ENCODE data around the gene GRPEL2.

Gene GRPEL2

DNA sequence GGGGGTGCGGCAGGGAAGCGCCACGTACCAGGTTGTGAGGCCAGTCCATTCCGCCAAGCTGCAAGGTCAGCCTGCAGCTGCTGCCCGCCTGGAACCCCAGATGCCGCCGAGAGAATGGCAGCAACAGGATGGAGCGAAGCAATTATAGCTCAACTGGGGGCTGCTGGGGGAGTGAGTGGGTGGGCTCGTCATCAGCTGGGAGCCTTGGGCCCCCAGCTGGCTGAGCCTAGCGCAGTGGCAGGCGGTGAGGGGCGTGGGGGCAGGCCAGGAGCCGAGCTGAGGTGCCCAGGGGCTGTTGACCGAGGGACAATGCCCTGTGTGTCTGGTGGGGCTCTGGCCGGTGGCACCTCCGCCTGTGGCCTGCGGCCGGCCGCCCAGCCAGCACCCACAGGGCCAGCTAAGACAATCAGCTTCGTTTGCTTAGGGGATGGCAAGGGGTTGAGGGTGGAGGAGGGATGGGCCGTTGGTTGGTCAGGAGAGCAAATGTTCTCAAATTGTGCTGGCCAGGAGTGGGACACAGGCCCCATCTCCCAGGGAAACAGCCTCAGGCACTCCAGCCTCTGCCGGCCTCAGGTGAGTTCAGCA, 34.0 kb downstream of the GRPEL2 start, which contains the start of gene IL17B:
IL17B (minus strand) TSS at position 116 of the 585 bp plus-strand sequence; CDS start at position 49, 67 bp downstream.
- H3K9ac ChIP-seq (ENCODE audit: low read depth, low read length): no peak within 1 kb of the TSS
- 0 out of 2 replicates have a peak, but pooled peaks cover 4% of the 10 kb centered on the region for H3K4me1 ChIP-seq (ENCODE audit: insufficient read depth, low read length)
- no peaks in the 10 kb centered on the region for H3K27me3 ChIP-seq (ENCODE audit: insufficient read depth, low read length)
- no peaks in the 10 kb centered on the region for H3K36me3 ChIP-seq (ENCODE audit: insufficient read depth, low read length)
- H3K4me3 ChIP-seq (ENCODE audit: low read length): no peak within 1 kb of the TSS
- H3K27ac ChIP-seq (ENCODE audit: low read depth, low read length): no peak within 1 kb of the TSS
- H3K9me3 ChIP-seq (ENCODE audit: insufficient read depth, low read depth, low read length): no peaks in the 10 kb centered on the region
- 88% methylated on average over 22 of the region's 22 CpGs for whole genome bisulfite sequencing

DNA sequence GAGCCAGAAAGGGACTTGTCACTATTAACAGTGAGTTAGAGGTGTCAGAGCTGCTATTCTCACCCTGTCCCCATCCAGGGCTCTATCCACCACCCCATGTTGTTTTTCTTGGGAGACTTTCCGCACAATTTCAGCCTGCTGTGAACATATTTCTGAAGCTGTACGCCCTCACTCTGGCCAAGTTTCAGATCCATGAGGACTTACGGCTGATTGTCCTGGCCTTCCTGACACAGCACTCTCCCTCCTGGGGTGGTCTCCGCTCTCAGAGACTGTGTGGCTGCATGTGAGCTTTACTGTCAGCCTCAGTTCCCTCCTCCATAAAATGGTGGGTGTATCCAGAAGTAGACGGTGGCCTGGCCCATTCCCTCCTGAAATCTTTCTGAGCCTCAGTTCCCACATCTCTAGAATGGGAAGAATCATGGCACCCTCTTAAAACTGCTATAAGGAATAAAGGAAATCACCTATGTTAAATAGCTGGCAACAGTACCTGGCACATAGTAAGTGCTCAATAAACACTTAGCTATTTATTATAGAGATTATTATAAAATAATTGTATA, 34.6 kb downstream of the GRPEL2 start:
- Histone ChIP-seq H3K9ac (ENCODE audit: low read depth, low read length) (no peak overlapping the region), H3K9me3 (ENCODE audit: insufficient read depth, low read depth, low read length) (no peaks in the 10 kb centered on the region), H3K27ac (ENCODE audit: low read depth, low read length) (no peak overlapping the region), H3K4me1 (ENCODE audit: insufficient read depth, low read length) (0 out of 2 replicates have a peak, but pooled peaks cover 4% of the 10 kb centered on the region), H3K36me3 (ENCODE audit: insufficient read depth, low read length) (no peaks in the 10 kb centered on the region), H3K4me3 (ENCODE audit: low read length) (no peak overlapping the region), H3K27me3 (ENCODE audit: insufficient read depth, low read length) (no peaks in the 10 kb centered on the region)
- 87% methylated on average over 5 of the region's 5 CpGs for WGBS

DNA sequence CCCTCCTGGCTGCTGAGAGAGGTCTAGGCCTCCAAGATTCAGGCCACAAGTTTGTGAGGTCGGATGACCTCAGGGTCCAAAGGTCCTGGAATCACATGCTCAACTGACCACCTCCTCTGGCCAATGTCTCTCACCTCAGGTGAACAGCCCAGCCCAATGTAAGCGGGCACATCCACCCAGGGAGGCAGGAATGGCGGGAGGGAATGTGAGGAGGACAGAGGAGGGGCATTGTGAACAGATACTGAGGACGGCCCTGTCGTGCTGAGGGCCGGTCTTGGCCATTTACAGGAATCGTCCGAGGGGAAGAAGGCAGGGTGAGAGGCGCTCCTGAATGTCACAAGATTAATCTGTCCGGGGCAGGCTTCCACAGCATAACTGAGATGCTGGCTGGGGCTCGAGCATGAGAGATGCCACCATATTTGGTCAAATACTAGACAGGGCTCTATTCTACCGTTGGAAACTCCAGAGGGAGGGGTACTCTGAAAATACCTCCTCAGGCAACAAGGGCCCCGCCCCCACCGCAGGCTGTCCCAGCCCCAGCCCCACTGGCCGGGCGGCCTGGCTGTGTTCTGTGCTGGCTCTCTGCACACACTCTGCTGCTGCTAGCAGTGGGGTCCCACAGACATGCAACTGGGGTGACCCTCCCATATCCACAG, 35.3 kb downstream of the GRPEL2 start:
- no peak overlapping the region for H3K4me3 ChIP-seq (ENCODE audit: low read length)
- no peak overlapping the region for H3K27ac ChIP-seq (ENCODE audit: low read depth, low read length)
- H3K9ac ChIP-seq (ENCODE audit: low read depth, low read length): no peak overlapping the region
- H3K4me1 ChIP-seq (ENCODE audit: insufficient read depth, low read length): 0 out of 2 replicates have a peak, but pooled peaks cover 4% of the 10 kb centered on the region
- no peaks in the 10 kb centered on the region for H3K9me3 ChIP-seq (ENCODE audit: insufficient read depth, low read depth, low read length)
- 67% methylated on average over 16 of the region's 16 CpGs for WGBS
- no peaks in the 10 kb centered on the region for H3K27me3 ChIP-seq (ENCODE audit: insufficient read depth, low read length)
- H3K36me3 ChIP-seq (ENCODE audit: insufficient read depth, low read length): no peaks in the 10 kb centered on the region

DNA sequence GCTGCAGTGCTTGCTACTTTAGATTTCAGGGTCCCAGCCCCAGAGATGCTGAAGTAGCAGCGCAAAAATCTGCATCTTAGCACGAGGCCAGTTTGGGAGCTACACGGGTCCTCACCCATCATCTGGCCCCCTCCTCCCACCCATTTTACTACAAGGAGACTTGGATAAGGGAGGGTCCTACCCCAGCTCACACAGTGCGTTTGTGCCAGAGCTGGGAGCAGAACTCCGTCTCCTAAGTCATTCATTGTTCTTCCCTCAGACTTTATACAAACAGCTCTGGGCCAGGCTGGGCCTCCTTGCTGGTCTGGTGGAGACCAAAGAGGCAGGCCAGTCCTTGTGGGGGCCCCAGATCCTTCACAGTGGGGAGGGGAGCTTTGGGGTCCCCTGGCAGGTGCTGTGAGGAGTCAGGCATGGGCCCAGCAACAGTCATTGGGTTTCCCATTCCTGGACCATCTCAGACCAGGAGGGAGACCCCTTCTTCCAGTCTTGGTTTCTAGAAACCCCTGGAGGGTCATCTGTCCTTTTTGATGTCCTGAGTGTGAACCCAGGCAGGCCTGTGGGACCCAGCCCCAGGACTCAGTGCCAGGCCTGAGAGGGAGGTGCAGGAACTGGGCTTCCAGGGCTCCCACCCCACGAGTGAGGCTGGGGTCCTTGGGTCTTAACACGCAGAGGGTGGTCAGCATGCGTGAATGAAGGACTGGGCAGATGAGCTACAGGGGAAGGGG, 36.1 kb downstream of the GRPEL2 start:
- WGBS: 54% methylated on average over 8 of the region's 8 CpGs
- Histone ChIP-seq H3K27ac (ENCODE audit: low read depth, low read length) (no peak overlapping the region), H3K36me3 (ENCODE audit: insufficient read depth, low read length) (no peaks in the 10 kb centered on the region), H3K9me3 (ENCODE audit: insufficient read depth, low read depth, low read length) (no peaks in the 10 kb centered on the region), H3K4me1 (ENCODE audit: insufficient read depth, low read length) (0 out of 2 replicates have a peak, but pooled peaks cover 4% of the 10 kb centered on the region), H3K4me3 (ENCODE audit: low read length) (no peak overlapping the region), H3K9ac (ENCODE audit: low read depth, low read length) (no peak overlapping the region), H3K27me3 (ENCODE audit: insufficient read depth, low read length) (no peaks in the 10 kb centered on the region)

DNA sequence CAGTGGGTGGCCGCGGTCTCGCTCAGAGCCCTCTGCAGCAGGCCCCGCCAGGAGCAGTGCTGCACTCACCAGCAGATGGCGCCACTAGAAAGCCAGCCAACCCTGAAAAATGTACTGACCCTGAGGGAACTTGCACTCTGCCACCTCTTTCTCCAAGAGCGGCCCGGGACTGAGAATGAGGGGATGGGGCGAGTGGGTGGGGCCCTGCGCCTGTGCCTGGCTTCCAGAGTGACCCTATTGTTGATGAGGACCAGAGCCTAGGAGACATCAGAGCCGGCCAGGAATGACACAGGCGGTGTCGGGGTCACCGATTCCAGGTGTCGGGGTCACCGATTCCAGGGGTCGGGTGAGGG, 36.7 kb downstream of the GRPEL2 start:
- H3K9me3 ChIP-seq (ENCODE audit: insufficient read depth, low read depth, low read length): no peaks in the 10 kb centered on the region
- WGBS: 49% methylated on average over 16 of the region's 16 CpGs
- no peak overlapping the region for H3K27ac ChIP-seq (ENCODE audit: low read depth, low read length)
- no peaks in the 10 kb centered on the region for H3K27me3 ChIP-seq (ENCODE audit: insufficient read depth, low read length)
- no peaks in the 10 kb centered on the region for H3K36me3 ChIP-seq (ENCODE audit: insufficient read depth, low read length)
- no peak overlapping the region for H3K4me3 ChIP-seq (ENCODE audit: low read length)
- H3K9ac ChIP-seq (ENCODE audit: low read depth, low read length): no peak overlapping the region
- H3K4me1 ChIP-seq (ENCODE audit: insufficient read depth, low read length): 0 out of 2 replicates have a peak, but pooled peaks cover 4% of the 10 kb centered on the region

DNA sequence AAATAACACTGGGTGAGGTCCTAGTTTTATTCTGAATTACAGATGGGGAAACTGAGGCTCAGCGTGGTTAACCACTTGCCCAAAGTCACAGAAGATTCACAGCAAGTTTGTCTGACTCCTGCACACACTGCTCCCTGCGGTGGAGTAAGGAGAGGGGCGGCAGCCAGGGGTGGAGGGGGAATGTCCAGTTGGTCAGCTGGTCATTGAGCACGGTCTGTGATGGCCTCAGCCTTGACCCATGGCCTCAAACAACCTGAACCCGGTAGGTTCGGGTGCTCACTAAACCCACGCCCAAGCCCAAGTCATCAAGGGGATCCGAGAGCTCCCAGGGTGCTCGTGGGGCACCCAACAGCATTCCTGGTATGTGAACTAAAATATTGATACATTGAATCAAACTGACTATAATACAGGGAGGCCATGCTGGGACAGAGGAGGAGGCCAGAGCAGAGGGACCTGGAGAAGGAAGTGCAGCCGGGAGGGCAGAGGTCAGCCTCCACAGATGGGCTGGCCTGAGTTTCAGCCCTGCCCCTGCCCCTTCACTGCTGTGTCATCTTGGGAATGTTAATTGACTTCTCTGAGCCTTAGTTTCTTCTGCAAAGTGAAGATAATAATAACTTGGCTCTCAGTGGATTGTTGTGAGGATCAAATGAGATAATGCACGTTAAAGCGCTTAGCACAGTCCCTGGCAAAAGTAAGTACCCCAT, 37.4 kb downstream of the GRPEL2 start:
- H3K27ac ChIP-seq (ENCODE audit: low read depth, low read length): no peak overlapping the region
- H3K4me1 ChIP-seq (ENCODE audit: insufficient read depth, low read length): 0 out of 2 replicates have a peak, but pooled peaks cover 4% of the 10 kb centered on the region
- WGBS: 94% methylated on average over 12 of the region's 12 CpGs
- H3K9me3 ChIP-seq (ENCODE audit: insufficient read depth, low read depth, low read length): no peaks in the 10 kb centered on the region
- H3K27me3 ChIP-seq (ENCODE audit: insufficient read depth, low read length): no peaks in the 10 kb centered on the region
- H3K9ac ChIP-seq (ENCODE audit: low read depth, low read length): no peak overlapping the region
- no peak overlapping the region for H3K4me3 ChIP-seq (ENCODE audit: low read length)
- no peaks in the 10 kb centered on the region for H3K36me3 ChIP-seq (ENCODE audit: insufficient read depth, low read length)

DNA sequence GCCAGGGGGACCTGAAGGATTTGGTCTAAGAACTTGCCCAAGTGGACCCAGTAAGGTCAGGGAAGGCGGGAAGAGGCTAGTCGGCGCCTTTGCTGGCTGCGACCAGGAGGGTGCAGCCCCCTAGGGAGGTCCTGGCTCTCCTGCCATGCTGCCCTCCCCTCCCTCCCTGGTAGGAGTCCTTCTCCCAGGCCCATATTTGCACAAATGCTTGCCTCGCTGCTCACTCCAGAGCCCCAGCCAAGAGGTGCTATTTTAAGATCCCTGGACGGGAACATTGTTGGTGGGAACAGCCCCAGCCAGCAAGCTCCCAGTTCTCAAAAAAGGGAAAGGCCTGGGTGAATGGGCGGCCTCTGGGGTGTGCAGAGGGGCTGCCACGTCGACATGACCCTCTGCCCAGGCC, 38.1 kb downstream of the GRPEL2 start:
- Histone ChIP-seq H3K4me3 (ENCODE audit: low read length) (no peak overlapping the region), H3K27ac (ENCODE audit: low read depth, low read length) (no peak overlapping the region), H3K36me3 (ENCODE audit: insufficient read depth, low read length) (no peaks in the 10 kb centered on the region), H3K9me3 (ENCODE audit: insufficient read depth, low read depth, low read length) (no peaks in the 10 kb centered on the region), H3K9ac (ENCODE audit: low read depth, low read length) (no peak overlapping the region), H3K4me1 (ENCODE audit: insufficient read depth, low read length) (0 out of 2 replicates have a peak, but pooled peaks cover 4% of the 10 kb centered on the region), H3K27me3 (ENCODE audit: insufficient read depth, low read length) (no peaks in the 10 kb centered on the region)
- WGBS: 87% methylated on average over 9 of the region's 9 CpGs

DNA sequence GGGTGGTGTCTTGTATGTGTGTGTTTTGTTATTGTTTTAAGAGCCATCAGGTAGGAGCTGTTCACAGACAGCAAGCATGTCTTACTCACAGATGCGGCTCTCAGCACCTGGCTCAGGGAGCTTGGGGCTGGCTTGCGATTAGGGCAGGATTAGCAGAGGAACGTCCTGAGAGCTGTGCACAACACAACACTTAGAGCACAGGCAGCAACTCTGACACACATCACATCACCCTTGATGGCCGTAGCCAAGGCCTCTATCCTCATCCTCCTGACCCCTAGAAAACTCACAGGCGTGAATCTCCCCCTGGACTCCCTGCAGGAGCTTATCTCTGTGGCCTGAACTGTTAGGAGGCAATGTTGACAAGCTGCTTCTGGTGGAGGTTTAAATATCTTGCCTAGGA, 40.9 kb downstream of the GRPEL2 start:
- H3K4me3 ChIP-seq (ENCODE audit: low read length): no peak overlapping the region
- 74% methylated on average over 5 of the region's 5 CpGs for WGBS
- H3K4me1 ChIP-seq (ENCODE audit: insufficient read depth, low read length): 0 out of 2 replicates have a peak, but pooled peaks cover 2% of the 10 kb centered on the region

DNA sequence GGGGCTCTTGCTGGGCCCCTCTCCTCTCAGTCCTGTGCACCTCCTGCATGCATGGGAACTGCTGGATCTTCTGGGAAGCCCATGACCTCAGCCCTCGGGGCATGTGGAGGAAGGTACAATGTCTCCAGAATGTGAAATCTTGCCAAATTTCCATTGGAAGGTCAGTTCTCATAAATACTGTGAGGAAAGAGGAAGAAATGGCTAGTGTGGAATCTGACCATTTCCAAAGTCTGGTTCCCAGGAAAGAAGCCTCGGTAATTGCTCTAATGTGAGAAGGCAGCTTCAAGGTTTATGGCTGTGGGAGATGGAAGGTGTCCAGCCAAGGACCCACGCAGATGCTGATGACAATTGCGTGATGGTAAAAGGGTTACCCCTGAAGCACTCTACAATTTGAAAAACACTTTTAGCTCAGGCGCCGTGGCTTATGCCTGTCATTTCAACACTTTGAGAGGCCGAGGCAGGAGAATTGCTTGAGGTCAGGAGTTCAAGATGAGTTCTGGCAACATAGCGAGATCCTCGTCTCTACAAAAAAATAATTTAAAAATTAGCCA, 41.9 kb downstream of the GRPEL2 start:
- Histone ChIP-seq H3K27ac (ENCODE audit: low read depth, low read length) (no peak overlapping the region), H3K36me3 (ENCODE audit: insufficient read depth, low read length) (no peaks in the 10 kb centered on the region), H3K9me3 (ENCODE audit: insufficient read depth, low read depth, low read length) (no peaks in the 10 kb centered on the region), H3K4me3 (ENCODE audit: low read length) (no peak overlapping the region), H3K27me3 (ENCODE audit: insufficient read depth, low read length) (no peaks in the 10 kb centered on the region), H3K9ac (ENCODE audit: low read depth, low read length) (no peak overlapping the region), H3K4me1 (ENCODE audit: insufficient read depth, low read length) (no peaks in the 10 kb centered on the region)
- 91% methylated on average over 9 of the region's 9 CpGs for WGBS

More for the DNA sequence above, 40.9 kb downstream of the GRPEL2 start:
- Histone ChIP-seq H3K27ac (ENCODE audit: low read depth, low read length) (no peak overlapping the region), H3K9ac (ENCODE audit: low read depth, low read length) (no peak overlapping the region), H3K9me3 (ENCODE audit: insufficient read depth, low read depth, low read length) (no peaks in the 10 kb centered on the region), H3K36me3 (ENCODE audit: insufficient read depth, low read length) (no peaks in the 10 kb centered on the region), H3K27me3 (ENCODE audit: insufficient read depth, low read length) (no peaks in the 10 kb centered on the region)

DNA sequence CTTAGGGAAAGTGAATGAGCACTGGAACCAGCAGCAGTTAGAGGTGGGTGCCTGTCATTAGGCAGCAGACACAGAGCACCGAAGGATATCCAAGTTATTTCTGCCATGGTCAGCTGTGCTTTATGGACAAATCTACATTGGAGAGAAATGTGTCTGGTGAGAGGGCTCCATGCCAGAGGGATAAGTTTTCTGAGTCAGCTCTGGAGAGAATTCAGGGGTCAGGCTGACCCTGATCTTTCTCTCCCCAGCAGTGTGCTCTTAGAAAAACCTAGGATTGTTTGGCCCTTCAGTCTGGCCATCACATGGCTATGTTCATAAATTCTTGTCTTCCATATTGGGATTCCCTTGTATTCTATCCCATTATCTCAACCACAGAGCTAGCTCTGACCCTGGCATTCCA, 42.7 kb downstream of the GRPEL2 start:
- Histone ChIP-seq H3K9ac (ENCODE audit: low read depth, low read length) (no peak overlapping the region), H3K4me3 (ENCODE audit: low read length) (no peak overlapping the region), H3K27me3 (ENCODE audit: insufficient read depth, low read length) (no peaks in the 10 kb centered on the region), H3K9me3 (ENCODE audit: insufficient read depth, low read depth, low read length) (no peaks in the 10 kb centered on the region), H3K36me3 (ENCODE audit: insufficient read depth, low read length) (no peaks in the 10 kb centered on the region), H3K27ac (ENCODE audit: low read depth, low read length) (no peak overlapping the region), H3K4me1 (ENCODE audit: insufficient read depth, low read length) (no peaks in the 10 kb centered on the region)
- 95% methylated on average over 1 of the region's 1 CpG for WGBS

All from HUES64 (cell line).